Gastroesophageal sphincter (tissue), 3 donors: ENCODE measurements around the gene REST.

Experiments used
- CTCF ChIP-seq, 4 experiments: fragments of 200-600 bp in 2 of 4; fragments of 450-650 bp in 2 of 4; sonication (generic) in 1 of 4; IDR thresholded peaks; one replicate each; pipeline ENCODE4 v1.5.1; 2017 to 2019; ENCODE audit warnings: antibody characterized with exemption in 4 of 4, mild to moderate bottlenecking in 2 of 4, moderate library complexity in 2 of 4
- POLR2AphosphoS5 ChIP-seq: sonication (generic); formaldehyde crosslinking; IDR thresholded peaks from one replicate; pipeline ENCODE4 v1.6.1; 2017; ENCODE audit warnings: antibody characterized with exemption

GRCh38 chr4:56937262-56937661, 29.6 kb downstream of the REST start:
- TF ChIP-seq CTCF (IDR thresholded peaks at IDR 0.05) (no peak), POLR2AphosphoS5 (no peak)
